ENCODE measurements around the gene POLDIP3.

POLDIP3 gene

GRCh38 chr22:42648017-42648367 lies 33.3 kb upstream of the POLDIP3 start:
- H3K9me3 ChIP-seq (ENCODE audit: control insufficient read depth in 2 of 2, low read length in 2 of 2) = no peaks in the 10 kb centered on the region
- peak overlapping the region; percentile 70 to 98 for H3K4me3 ChIP-seq (ENCODE audit: low read length in 2 of 2)
- no peaks in the 10 kb centered on the region for H3K27me3 ChIP-seq (ENCODE audit: control insufficient read depth in 1 of 2, insufficient read depth in 2 of 2, low read length in 2 of 2)
- H3K4me1 ChIP-seq (ENCODE audit: control insufficient read depth, insufficient read depth, low read length) = peaks cover 64% of the 10 kb centered on the region
- peak overlapping the region; percentile 72 to 84 for H3K9ac ChIP-seq (ENCODE audit: low read length in 2 of 2)
- H3K36me3 ChIP-seq (ENCODE audit: control insufficient read depth in 2 of 2, insufficient read depth in 2 of 2, low read length in 2 of 2) = no peaks in the 10 kb centered on the region
- peak overlapping the region; percentile 84 for H3K27ac ChIP-seq (ENCODE audit: low read length)

GRCh38 chr22:42646569-42647525 lies 32.2 kb upstream of the POLDIP3 start:
- no peaks in the 10 kb centered on the region for H3K27me3 ChIP-seq (ENCODE audit: control insufficient read depth in 1 of 2, insufficient read depth in 2 of 2, low read length in 2 of 2)
- H3K27ac ChIP-seq (ENCODE audit: low read length) = peak overlapping the region; percentile 85
- peak overlapping the region in 1 of 2 donors; percentile 67 for H3K4me3 ChIP-seq (ENCODE audit: low read length in 2 of 2)
- peak overlapping the region; percentile 32 to 51 for H3K9ac ChIP-seq (ENCODE audit: low read length in 2 of 2)
- H3K4me1 ChIP-seq (ENCODE audit: control insufficient read depth, insufficient read depth, low read length) = peaks cover 66% of the 10 kb centered on the region
- H3K9me3 ChIP-seq (ENCODE audit: control insufficient read depth in 2 of 2, low read length in 2 of 2) = no peaks in the 10 kb centered on the region
- no peaks in the 10 kb centered on the region for H3K36me3 ChIP-seq (ENCODE audit: control insufficient read depth in 2 of 2, insufficient read depth in 2 of 2, low read length in 2 of 2)

DNA sequence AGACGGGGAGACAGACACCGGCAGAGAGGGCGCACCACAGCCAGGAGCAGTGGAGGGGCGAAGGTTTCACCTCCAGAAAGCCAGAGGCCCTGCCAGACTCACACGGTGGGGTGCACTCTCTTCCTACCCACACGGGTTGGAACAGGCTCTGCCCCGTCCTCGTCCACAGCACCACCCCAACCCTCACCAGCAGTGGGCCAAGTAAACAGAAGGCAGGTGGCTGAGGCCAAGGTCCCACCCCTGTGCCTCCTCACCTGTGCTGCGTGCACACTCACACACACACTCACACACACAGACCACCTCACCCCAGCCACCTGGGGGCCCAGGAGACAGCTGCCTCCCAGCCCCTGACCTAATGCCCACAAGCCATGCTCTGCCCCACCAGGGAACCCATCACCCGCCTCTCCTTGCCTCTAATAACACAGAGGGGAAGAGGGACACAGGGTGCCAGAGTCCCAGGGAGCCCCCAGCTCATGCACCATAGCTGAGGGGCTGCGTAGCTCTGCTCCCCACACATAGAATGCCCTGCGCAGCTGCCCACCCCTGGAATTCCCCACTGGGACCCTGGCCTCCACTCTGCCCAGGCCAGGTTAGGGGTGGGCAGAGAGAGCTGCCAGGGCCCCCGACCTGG lies 31.4 kb upstream of the POLDIP3 start:
- H3K36me3 ChIP-seq (ENCODE audit: control insufficient read depth in 2 of 2, insufficient read depth in 2 of 2, low read length in 2 of 2) = no peaks in the 10 kb centered on the region
- H3K27me3 ChIP-seq (ENCODE audit: control insufficient read depth in 1 of 2, insufficient read depth in 2 of 2, low read length in 2 of 2) = no peaks in the 10 kb centered on the region
- H3K27ac ChIP-seq (ENCODE audit: low read length) = peak overlapping the region; percentile 85
- H3K9me3 ChIP-seq (ENCODE audit: control insufficient read depth in 2 of 2, low read length in 2 of 2) = no peaks in the 10 kb centered on the region
- H3K4me1 ChIP-seq (ENCODE audit: control insufficient read depth, insufficient read depth, low read length) = peaks cover 66% of the 10 kb centered on the region
- peak overlapping the region; percentile 52 to 68 for H3K9ac ChIP-seq (ENCODE audit: low read length in 2 of 2)
- H3K4me3 ChIP-seq (ENCODE audit: low read length in 2 of 2) = peak overlapping the region in 1 of 2 donors; percentile 67

GRCh38 chr22:42645341-42645937 lies 30.8 kb upstream of the POLDIP3 start:
- Histone ChIP-seq H3K36me3 (ENCODE audit: control insufficient read depth in 2 of 2, insufficient read depth in 2 of 2, low read length in 2 of 2) (no peaks in the 10 kb centered on the region), H3K27ac (ENCODE audit: low read length) (peak overlapping the region; percentile 85), H3K4me3 (ENCODE audit: low read length in 2 of 2) (peak overlapping the region; percentile 15 to 67), H3K9me3 (ENCODE audit: control insufficient read depth in 2 of 2, low read length in 2 of 2) (no peaks in the 10 kb centered on the region), H3K4me1 (ENCODE audit: control insufficient read depth, insufficient read depth, low read length) (peaks cover 66% of the 10 kb centered on the region), H3K27me3 (ENCODE audit: control insufficient read depth in 1 of 2, insufficient read depth in 2 of 2, low read length in 2 of 2) (no peaks in the 10 kb centered on the region), H3K9ac (ENCODE audit: low read length in 2 of 2) (peak overlapping the region; percentile 52 to 68)

GRCh38 chr22:42644422-42645340 lies 30.0 kb upstream of the POLDIP3 start:
- H3K36me3 ChIP-seq (ENCODE audit: control insufficient read depth in 2 of 2, insufficient read depth in 2 of 2, low read length in 2 of 2) = no peaks in the 10 kb centered on the region
- H3K27ac ChIP-seq (ENCODE audit: low read length) = peak overlapping the region; percentile 85
- peaks cover 63% of the 10 kb centered on the region for H3K4me1 ChIP-seq (ENCODE audit: control insufficient read depth, insufficient read depth, low read length)
- H3K27me3 ChIP-seq (ENCODE audit: control insufficient read depth in 1 of 2, insufficient read depth in 2 of 2, low read length in 2 of 2) = no peaks in the 10 kb centered on the region
- H3K4me3 ChIP-seq (ENCODE audit: low read length in 2 of 2) = peak overlapping the region; percentile 15 to 67
- peak overlapping the region; percentile 52 to 68 for H3K9ac ChIP-seq (ENCODE audit: low read length in 2 of 2)
- no peaks in the 10 kb centered on the region for H3K9me3 ChIP-seq (ENCODE audit: control insufficient read depth in 2 of 2, low read length in 2 of 2)

DNA sequence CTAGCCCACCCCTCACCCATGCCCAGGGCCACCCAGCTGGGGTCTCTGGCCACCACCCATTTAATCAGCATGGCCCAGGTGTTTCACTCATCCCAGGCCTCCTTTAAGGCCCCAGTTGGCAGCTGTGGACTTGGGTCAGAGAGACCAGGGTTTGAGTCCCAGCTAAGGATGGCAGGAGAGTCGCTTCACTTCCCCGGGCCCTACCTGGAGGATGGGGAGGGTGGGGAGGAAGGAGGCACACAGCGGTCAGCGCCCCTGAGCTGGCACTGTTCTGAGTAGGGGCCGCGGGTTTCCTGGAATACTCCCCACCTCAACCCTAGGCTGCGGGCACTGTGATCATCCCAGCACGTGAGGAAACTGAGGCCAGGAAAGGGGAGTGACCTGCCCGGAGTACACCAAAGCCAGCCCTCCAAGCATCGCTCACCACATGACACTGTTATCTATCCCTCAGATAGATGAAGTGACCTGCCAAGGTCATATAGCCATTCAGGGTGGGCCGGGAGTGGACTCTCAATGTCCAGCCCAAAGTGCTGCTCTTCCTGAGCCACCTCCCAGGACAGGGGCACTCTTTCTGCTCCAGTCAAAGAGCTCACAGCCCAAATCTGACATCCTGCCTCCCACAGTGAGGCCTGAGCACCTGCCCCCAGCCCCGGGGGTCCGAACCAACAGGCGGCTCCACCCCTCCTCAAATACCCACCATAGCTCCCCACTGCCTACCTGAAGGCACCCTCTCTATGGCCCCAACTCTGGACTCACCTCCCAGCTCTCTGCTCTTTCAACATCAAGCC lies 29.1 kb upstream of the POLDIP3 start:
- Histone ChIP-seq H3K4me3 (ENCODE audit: low read length in 2 of 2) (peak overlapping the region in 1 of 2 donors; percentile 67), H3K27me3 (ENCODE audit: control insufficient read depth in 1 of 2, insufficient read depth in 2 of 2, low read length in 2 of 2) (no peaks in the 10 kb centered on the region), H3K27ac (ENCODE audit: low read length) (peak overlapping the region; percentile 85), H3K36me3 (ENCODE audit: control insufficient read depth in 2 of 2, insufficient read depth in 2 of 2, low read length in 2 of 2) (no peaks in the 10 kb centered on the region), H3K4me1 (ENCODE audit: control insufficient read depth, insufficient read depth, low read length) (peaks cover 59% of the 10 kb centered on the region), H3K9ac (ENCODE audit: low read length in 2 of 2) (peak overlapping the region; percentile 22 to 68), H3K9me3 (ENCODE audit: control insufficient read depth in 2 of 2, low read length in 2 of 2) (no peaks in the 10 kb centered on the region)

- H3K4me3 ChIP-seq (ENCODE audit: low read length in 2 of 2) = no peak overlapping the region
- H3K36me3 ChIP-seq (ENCODE audit: control insufficient read depth in 2 of 2, insufficient read depth in 2 of 2, low read length in 2 of 2) = no peaks in the 10 kb centered on the region
- no peaks in the 10 kb centered on the region for H3K9me3 ChIP-seq (ENCODE audit: control insufficient read depth in 2 of 2, low read length in 2 of 2)
- H3K9ac ChIP-seq (ENCODE audit: low read length in 2 of 2) = no peak overlapping the region
- no peaks in the 10 kb centered on the region for H3K27me3 ChIP-seq (ENCODE audit: control insufficient read depth in 1 of 2, insufficient read depth in 2 of 2, low read length in 2 of 2)
- peaks cover 51% of the 10 kb centered on the region for H3K4me1 ChIP-seq (ENCODE audit: control insufficient read depth, insufficient read depth, low read length)
- H3K27ac ChIP-seq (ENCODE audit: low read length) = no peak overlapping the region
Measured at GRCh38 chr22:42642806-42643633, 28.3 kb upstream of the POLDIP3 start.

GRCh38 chr22:42641801-42642413 lies 27.2 kb upstream of the POLDIP3 start:
- H3K4me1 ChIP-seq (ENCODE audit: control insufficient read depth, insufficient read depth, low read length) = peaks cover 41% of the 10 kb centered on the region
- H3K9ac ChIP-seq (ENCODE audit: low read length in 2 of 2) = no peak overlapping the region

More at GRCh38 chr22:42641801-42642413, 27.2 kb upstream of the POLDIP3 start:
- Histone ChIP-seq H3K4me3 (ENCODE audit: low read length in 2 of 2) (no peak overlapping the region), H3K36me3 (ENCODE audit: control insufficient read depth in 2 of 2, insufficient read depth in 2 of 2, low read length in 2 of 2) (peaks cover 0 to 3% of the 10 kb centered on the region in 2 donors), H3K27ac (ENCODE audit: low read length) (no peak overlapping the region), H3K27me3 (ENCODE audit: control insufficient read depth in 1 of 2, insufficient read depth in 2 of 2, low read length in 2 of 2) (no peaks in the 10 kb centered on the region), H3K9me3 (ENCODE audit: control insufficient read depth in 2 of 2, low read length in 2 of 2) (no peaks in the 10 kb centered on the region)
